RCC 7860 (cell line): ENCODE results near the gene SYNJ2.

Source experiments
- DNase-seq: peaks from one replicate; pipeline ENCODE4 v3.0.0-alpha.2; 2015; ENCODE audit warnings: low spot score
- FAIRE-seq: peaks from 2 replicates; lab custom pipeline; 2012; peaks lifted over from hg19 to GRCh38; lab: Jason Lieb, UNC

Gene SYNJ2

GRCh38 chr6:157996918-157997702, 15.4 kb downstream of the SYNJ2 start:
- FAIRE-seq (no peak), DNase-seq (no peak)

GRCh38 chr6:157997893-157998608, 16.4 kb downstream of the SYNJ2 start:
- no peak for FAIRE-seq

GRCh38 chr6:157998707-157999167, 17.1 kb downstream of the SYNJ2 start:
- DNase-seq (no peak), FAIRE-seq (no peak)

More at GRCh38 chr6:157997893-157998608, 16.4 kb downstream of the SYNJ2 start:
- no peak for DNase-seq

- FAIRE-seq (no peak), DNase-seq (no peak)
Observed at GRCh38 chr6:157999168-158000051, 17.7 kb downstream of the SYNJ2 start.

GRCh38 chr6:158000530-158001307, 19.1 kb downstream of the SYNJ2 start:
- no peak for DNase-seq
- FAIRE-seq: no peak

- DNase-seq (no peak), FAIRE-seq (no peak)
Observed at GRCh38 chr6:158002249-158002950, 20.7 kb downstream of the SYNJ2 start.

- DNase-seq: peak; percentile 74
Observed at GRCh38 chr6:158002951-158003853, 21.5 kb downstream of the SYNJ2 start.

GRCh38 chr6:158003910-158004700, 22.4 kb downstream of the SYNJ2 start:
- no peak for DNase-seq
- FAIRE-seq: no peak

More at GRCh38 chr6:158002951-158003853, 21.5 kb downstream of the SYNJ2 start:
- FAIRE-seq: peak; percentile 62

GRCh38 chr6:158004701-158005095, 23.0 kb downstream of the SYNJ2 start:
- no peak for FAIRE-seq
- no peak for DNase-seq

GRCh38 chr6:158005626-158006180, 24.0 kb downstream of the SYNJ2 start:
- DNase-seq (no peak), FAIRE-seq (no peak)

- no peak for DNase-seq
- no peak for FAIRE-seq
Observed at GRCh38 chr6:158006331-158006730, 24.7 kb downstream of the SYNJ2 start.

GRCh38 chr6:158006821-158007570, 25.3 kb downstream of the SYNJ2 start:
- FAIRE-seq: no peak
- no peak for DNase-seq

GRCh38 chr6:158008864-158009113, 27.1 kb downstream of the SYNJ2 start:
- FAIRE-seq: no peak
- no peak for DNase-seq

- no peak for DNase-seq
- FAIRE-seq: no peak
Observed at GRCh38 chr6:158009114-158009891, 27.6 kb downstream of the SYNJ2 start.

- no peak for FAIRE-seq
- DNase-seq: no peak
Observed at GRCh38 chr6:158009935-158010585, 28.4 kb downstream of the SYNJ2 start.
